ENCODE data around the gene EML1. TPM values are rescaled to one million over a fixed set of nuclear protein-coding genes. Genes with fewer than 3 reads are reported as not detected.

EML1 gene, protein sequence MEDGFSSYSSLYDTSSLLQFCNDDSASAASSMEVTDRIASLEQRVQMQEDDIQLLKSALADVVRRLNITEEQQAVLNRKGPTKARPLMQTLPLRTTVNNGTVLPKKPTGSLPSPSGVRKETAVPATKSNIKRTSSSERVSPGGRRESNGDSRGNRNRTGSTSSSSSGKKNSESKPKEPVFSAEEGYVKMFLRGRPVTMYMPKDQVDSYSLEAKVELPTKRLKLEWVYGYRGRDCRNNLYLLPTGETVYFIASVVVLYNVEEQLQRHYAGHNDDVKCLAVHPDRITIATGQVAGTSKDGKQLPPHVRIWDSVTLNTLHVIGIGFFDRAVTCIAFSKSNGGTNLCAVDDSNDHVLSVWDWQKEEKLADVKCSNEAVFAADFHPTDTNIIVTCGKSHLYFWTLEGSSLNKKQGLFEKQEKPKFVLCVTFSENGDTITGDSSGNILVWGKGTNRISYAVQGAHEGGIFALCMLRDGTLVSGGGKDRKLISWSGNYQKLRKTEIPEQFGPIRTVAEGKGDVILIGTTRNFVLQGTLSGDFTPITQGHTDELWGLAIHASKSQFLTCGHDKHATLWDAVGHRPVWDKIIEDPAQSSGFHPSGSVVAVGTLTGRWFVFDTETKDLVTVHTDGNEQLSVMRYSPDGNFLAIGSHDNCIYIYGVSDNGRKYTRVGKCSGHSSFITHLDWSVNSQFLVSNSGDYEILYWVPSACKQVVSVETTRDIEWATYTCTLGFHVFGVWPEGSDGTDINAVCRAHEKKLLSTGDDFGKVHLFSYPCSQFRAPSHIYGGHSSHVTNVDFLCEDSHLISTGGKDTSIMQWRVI
- 52.7 and 55.2 TPM in 2 replicates for total RNA-seq

DNA sequence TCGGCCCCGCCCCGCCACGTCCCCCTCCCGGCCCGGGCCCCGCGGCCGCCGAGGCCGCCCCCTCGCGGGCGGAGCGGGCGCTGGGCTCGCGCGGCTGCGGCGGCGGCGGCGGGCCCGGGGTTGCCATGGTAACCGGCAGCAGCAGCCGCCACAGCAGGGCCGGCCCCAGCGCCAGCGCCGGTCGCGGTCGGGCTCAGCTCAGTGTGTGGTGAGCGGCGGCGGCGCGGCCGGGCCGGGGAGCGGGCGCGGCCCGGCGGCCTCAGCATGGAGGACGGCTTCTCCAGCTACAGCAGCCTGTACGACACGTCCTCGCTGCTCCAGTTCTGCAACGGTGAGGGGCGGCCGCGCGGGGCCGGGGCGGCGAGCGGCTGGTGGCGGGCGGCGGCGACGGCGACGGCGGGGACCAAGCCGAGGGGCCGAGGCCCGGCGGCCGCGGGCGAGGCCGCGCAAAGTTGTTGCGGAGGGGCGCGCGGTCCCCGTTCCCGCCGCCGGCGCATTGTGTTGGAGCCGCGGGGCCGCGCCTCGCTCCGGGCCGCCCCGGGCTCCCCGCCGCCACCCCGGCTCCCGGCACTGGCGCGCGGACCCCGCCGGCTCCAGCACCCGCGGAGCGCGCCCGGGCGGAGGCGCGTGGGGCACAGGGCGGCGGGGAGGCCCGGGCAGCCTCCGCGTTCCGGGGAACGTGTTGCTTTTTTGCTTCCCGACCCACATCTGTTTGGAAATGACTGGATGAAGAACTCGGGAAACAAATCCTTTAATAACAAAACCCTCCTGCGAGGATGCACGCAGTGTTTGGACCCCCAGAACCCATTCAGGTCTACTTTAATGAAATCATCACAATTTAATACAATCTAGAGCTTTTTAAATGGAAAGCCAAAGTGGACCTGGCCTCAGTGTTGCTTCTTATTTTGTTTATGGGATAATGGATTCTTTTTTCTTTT lies at the start of gene EML1:
TSS of gene EML1 (plus strand) at position 201 of the 938 bp plus-strand sequence. CDS start at position 265, 64 bp downstream.

Other genes starting within 250 kb of the EML1 start
- gene CCDC85C, start 189.2 kb upstream of the EML1 start, total RNA-seq = 2.6 and 4.5 TPM in 2 replicates
- gene HHIPL1, start 148.3 kb upstream of the EML1 start, total RNA-seq = 5.7 and 6.7 TPM in 2 replicates
- 0.19 and 0.26 TPM in 2 replicates for gene CYP46A1, start 109.1 kb upstream of the EML1 start, total RNA-seq